ENCODE data around the gene RNF8.

DNA sequence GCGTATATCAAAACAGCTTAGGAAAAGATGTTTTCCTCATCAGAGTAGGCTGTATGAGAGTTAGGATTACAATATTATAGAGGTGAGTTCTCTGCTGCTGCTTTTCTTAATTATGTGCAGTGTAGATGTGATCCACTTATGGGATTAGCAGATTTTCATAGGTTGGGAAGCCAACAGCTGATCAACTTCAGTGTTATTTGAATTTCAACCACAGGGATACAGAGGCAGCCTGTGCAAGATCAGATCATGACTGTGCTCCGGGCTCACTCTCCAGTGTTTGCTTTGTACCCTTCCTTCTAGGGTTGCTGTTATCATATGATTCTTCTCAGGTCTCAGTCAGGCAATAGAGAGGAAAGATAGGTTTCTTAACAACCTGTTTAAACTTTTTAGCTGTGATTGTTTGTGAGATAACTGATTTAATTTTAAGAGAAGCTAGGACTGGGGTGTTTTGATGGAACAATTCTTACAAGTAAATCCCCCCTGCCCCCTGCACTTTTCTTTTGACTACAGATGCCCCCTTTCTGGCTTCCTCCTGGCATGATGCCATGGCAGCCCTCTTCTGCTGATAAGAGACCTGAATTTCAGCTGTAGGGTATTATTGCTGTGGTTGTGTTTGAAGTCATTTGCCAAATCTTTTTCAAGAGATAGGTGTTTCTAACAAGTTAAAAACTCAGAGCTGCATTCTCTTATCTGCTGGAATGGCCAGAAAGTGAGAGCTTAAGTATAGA, 8.5 kb downstream of the RNF8 start:
- no peak for TF ChIP-seq YY1 (IDR thresholded peaks at IDR 0.05; ENCODE audit: insufficient read depth, insufficient read length)
- TF ChIP-seq ZNF274 (IDR thresholded peaks at IDR 0.05; ENCODE audit: low read depth, low read length): no peak
- no peak for TF ChIP-seq SUZ12 (IDR thresholded peaks at IDR 0.05; ENCODE audit: extremely low read depth, insufficient read depth, insufficient read length)
